Mucosa of descending colon (tissue), 3 donors: ENCODE measurements around the gene ALG2. TPM values are rescaled to one million over a fixed set of nuclear protein-coding genes. Genes with fewer than 3 reads are reported as not detected.

Experiments used
- ATAC-seq: fragments of 200-7000 bp; cut with Tn5 transposase; one replicate; pipeline ENCODE4 v1.9.1; 2020; ENCODE audit warnings: mild to moderate bottlenecking, moderate library complexity
- DNase-seq, 3 donors: peaks; one replicate each; pipeline ENCODE4 v3.0.0-alpha.2; 2020
- H3K36me3 ChIP-seq: fragments of 200-600 bp; one replicate; pipeline ENCODE4 v1.8.0; 2021; ENCODE audit warnings: low read depth, mild to moderate bottlenecking
- H3K4me1 ChIP-seq: fragments of 200-600 bp; one replicate; pipeline ENCODE4 v1.8.0; 2021; ENCODE audit warnings: low read depth, mild to moderate bottlenecking
- H3K4me3 ChIP-seq: fragments of 200-600 bp; one replicate; pipeline ENCODE4 v1.8.0; 2021; ENCODE audit warnings: mild to moderate bottlenecking
- H3K9me3 ChIP-seq: fragments of 200-600 bp; one replicate; pipeline ENCODE4 v1.8.0; 2021; ENCODE audit warnings: mild to moderate bottlenecking
- CTCF ChIP-seq: fragments of 200-600 bp; IDR thresholded peaks from one replicate; pipeline ENCODE4 v1.8.0; 2022; ENCODE audit warnings: antibody characterized with exemption, mild to moderate bottlenecking
- intact Hi-C, 2 donors: fragments of 100-400 bp; cut with DNase I in 1 of 2; cut with micrococcal nuclease in 1 of 2; formaldehyde crosslinking; loops; one replicate each; pipeline versions ENCODE4 v1.11.0 to v1.11.1; 2022; cut with DNase I, micrococcal nuclease
- total RNA-seq, 3 donors: library from RNA; stranded (reverse); fragmentation: NEBNext Ultra II Directional in 2 of 3; extraction: Animal tissue kit (Norgen Biotek cat#: 25700) in 2 of 3; gene quantifications; one replicate each; pipeline versions ENCODE4 v1.2.1 to v1.2.4, GENCODE V29; 2021 to 2023
- donor health status: DM: no; HTN: no; CAD: no; lungs with moderate emphysema.
- donor health status: DM: no; HTN: no; CAD: no.
- donor health status: DM: no; HTN: yes; CAD: no.

Gene ALG2
- total RNA-seq, 3 donors from 2014 or later = 27.0 to 30.5 (median 30.0) TPM

- ATAC-seq (no peak), DNase-seq (no peak)
- Histone ChIP-seq H3K4me3 (no peak overlapping the region), H3K9me3 (no peaks in the 10 kb centered on the region), H3K36me3 (no peaks in the 10 kb centered on the region), H3K4me1 (no peaks in the 10 kb centered on the region)
- no peak for TF ChIP-seq CTCF
- intact Hi-C loops = no loop called here
These were observed 33.9 kb upstream of the ALG2 start for GRCh38 chr9:99255651-99256050.

- peak; percentile 20 to 56 (median 28) for DNase-seq
- H3K4me3 ChIP-seq = no peak overlapping the region
These were observed 32.2 kb upstream of the ALG2 start for GRCh38 chr9:99253772-99254431.

GRCh38 chr9:99253134-99253533 lies 31.4 kb upstream of the ALG2 start:
- no peak for TF ChIP-seq CTCF
- intact Hi-C loops = no loop called here
- no peak for ATAC-seq

More at GRCh38 chr9:99253772-99254431, 32.2 kb upstream of the ALG2 start:
- intact Hi-C loops = no loop called here
- ATAC-seq = peak; percentile 64
- Histone ChIP-seq H3K4me1 (no peaks in the 10 kb centered on the region), H3K9me3 (no peaks in the 10 kb centered on the region), H3K36me3 (no peaks in the 10 kb centered on the region)
- TF ChIP-seq CTCF = no peak

GRCh38 chr9:99251157-99251556 lies 29.4 kb upstream of the ALG2 start:
- Histone ChIP-seq H3K4me3 (no peak overlapping the region), H3K9me3 (no peaks in the 10 kb centered on the region), H3K36me3 (no peaks in the 10 kb centered on the region), H3K4me1 (no peaks in the 10 kb centered on the region)
- ATAC-seq = no peak
- intact Hi-C loops = no loop called here
- TF ChIP-seq CTCF = no peak
- no peak for DNase-seq

More at GRCh38 chr9:99253134-99253533, 31.4 kb upstream of the ALG2 start:
- no peaks in the 10 kb centered on the region for H3K4me1 ChIP-seq
- no peaks in the 10 kb centered on the region for H3K9me3 ChIP-seq
- H3K36me3 ChIP-seq = no peaks in the 10 kb centered on the region
- no peak overlapping the region for H3K4me3 ChIP-seq
- no peak for DNase-seq

- intact Hi-C loops = no loop called here
- no peaks in the 10 kb centered on the region for H3K36me3 ChIP-seq
- DNase-seq (no peak), ATAC-seq (no peak)
- no peak for TF ChIP-seq CTCF
- no peaks in the 10 kb centered on the region for H3K4me1 ChIP-seq
- H3K9me3 ChIP-seq = no peaks in the 10 kb centered on the region
- no peak overlapping the region for H3K4me3 ChIP-seq
These were observed 27.9 kb upstream of the ALG2 start for GRCh38 chr9:99249619-99250018.
